Inflammatory macrophage treated with lipopolysaccharide for 1 hour (primary cell): Measurements from ENCODE around the gene FBL.
"Not testable (repeated sequence)": the region's sequence is repeated elsewhere in the genome, so short reads cannot be mapped to it uniquely, and the experiment has no call there.

Source experiments
- DNase-seq, 2 donors: peaks; one replicate each; pipeline ENCODE4 v3.0.0-alpha.2; 2020 to 2022

FBL gene

DNA sequence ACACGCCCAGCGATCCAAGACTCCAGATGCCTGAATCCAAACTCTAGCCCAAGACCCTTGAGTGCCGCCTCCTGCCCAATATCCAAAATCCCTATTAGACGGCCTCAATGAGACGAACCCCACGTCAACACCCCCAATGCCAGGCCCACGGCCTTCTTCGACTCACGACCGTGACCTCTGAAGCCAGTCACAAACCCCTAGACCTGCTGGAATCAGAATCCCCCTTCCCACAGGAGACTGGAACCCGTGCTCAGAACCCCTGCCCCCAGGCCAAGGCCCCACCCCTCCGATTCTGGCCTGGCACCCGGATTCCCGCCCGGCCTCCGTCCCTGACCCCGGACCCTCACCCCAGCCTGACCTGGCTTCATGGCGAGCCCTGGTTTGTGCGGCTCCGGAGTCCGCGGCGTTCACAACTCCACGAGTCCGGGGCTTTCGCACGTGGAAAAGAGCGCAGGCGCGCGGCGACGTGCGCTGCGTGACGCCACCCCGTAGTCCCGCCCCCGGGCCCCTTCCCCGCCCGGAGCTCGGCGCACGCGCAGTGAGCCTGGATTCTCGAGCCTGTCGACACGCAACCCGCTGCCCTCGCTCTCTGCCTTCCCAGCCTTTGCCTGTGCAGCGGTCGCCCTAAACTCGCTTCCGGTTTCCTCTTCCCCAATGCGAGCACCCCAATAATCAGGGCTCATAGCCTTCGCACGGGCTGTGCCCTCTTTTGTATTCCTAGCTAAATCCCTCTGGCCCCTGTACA lies at the start of gene FBL:
TSS of gene FBL (minus strand) at position 447 of the 745 bp plus-strand sequence. CDS start at position 368, 79 bp downstream.
- peak; percentile 87 to 98 for DNase-seq

DNA sequence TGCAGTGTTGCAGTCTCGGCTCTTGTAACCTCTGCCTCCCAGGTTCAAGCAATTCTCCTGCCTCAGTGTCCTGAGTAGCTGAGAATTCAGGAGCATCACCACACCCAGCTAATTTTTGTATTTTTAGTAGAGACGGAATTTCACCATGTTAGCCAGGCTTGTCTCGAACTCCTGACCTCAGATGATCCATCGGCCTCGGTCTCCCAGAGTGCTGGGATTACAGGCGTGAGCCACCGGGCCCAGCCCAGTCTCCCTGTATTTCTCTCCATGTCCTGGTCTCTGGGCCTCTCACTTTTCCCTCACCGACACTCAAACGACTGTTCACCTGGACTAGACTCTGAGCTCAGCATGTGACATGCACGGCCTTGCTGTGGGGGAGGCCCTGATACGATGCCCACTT lies 48.9 kb upstream of the FBL start:
- not testable (repeated sequence) for DNase-seq

DNA sequence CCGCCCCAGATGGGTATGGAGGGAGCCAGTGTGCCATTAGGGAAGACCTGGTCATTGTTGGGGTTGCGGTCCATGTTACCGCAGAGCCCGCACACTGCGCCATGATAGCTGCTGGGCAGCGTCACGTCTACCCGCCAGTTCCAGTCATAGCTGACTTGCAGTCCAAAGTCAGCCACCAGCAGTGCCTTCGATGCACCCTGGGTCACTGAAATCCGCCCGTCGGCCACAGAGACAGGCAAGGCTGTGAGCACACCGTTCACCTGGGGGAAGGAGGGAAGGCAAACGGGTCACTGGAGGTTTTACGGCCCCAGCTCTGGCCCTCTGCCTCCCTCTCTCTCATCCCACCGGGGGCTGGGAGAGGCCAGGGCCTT lies 48.0 kb upstream of the FBL start:
- not testable (repeated sequence) for DNase-seq

DNA sequence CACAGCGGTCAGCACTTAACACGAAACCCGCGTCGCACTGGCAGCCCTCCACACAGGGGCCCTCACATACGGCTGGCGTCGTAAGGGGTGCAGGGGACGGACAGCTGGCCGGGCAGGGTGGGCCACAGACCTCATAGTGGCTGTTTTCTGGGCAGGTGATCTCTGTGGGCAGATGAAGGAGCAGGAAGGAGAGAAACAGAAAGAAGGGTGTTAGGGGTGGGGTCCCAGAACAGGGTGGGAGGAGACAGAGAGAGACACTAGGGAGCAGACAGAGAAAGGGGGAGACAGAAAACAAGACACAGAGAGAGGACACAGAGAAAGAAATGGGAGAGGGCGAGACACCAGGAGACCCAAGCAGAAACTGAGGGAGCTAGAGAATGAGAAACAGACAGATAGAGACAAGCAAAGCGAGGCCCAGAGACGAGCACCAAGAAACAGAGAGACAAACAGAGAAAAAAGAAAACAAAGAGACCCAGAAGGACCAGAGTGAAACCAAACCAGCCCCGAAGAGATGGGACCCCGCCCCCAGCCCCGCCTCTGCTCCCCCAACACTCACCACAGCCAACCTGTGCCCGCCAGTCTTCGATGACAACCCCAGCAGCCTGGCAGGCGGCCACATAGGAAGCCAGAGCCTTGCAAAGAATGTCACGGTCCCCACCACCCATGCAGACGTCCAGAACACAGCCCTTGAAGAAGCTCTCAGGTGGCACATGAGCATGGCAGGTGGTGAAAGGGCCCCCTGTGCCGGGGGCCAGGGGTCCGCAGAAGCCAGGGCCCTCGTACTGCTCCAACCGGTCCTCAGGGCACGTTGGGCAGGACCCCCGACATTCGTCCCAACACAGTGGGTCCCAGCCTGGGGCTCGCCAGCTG lies 47.4 kb upstream of the FBL start:
- not testable (repeated sequence) for DNase-seq

DNA sequence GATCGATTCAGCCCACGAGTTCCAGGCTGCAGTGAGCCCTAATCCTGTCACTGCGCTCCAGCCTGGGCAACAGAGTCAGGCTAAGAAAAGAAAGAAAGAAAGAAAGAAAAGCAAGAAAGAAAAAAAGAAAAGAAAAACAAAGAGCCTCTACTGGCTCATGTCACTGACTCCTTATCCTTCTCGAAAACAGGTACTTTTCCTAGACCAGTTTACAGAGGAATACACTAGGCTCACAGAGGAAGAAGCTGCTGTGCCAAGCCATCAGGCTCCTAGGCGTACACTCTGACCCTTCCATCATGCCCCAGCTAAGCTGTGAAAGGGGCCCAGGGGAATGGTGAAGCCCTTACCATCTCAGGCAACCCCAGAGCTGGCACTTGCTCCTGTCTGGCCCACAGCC lies 46.3 kb upstream of the FBL start:
- not testable (repeated sequence) for DNase-seq

DNA sequence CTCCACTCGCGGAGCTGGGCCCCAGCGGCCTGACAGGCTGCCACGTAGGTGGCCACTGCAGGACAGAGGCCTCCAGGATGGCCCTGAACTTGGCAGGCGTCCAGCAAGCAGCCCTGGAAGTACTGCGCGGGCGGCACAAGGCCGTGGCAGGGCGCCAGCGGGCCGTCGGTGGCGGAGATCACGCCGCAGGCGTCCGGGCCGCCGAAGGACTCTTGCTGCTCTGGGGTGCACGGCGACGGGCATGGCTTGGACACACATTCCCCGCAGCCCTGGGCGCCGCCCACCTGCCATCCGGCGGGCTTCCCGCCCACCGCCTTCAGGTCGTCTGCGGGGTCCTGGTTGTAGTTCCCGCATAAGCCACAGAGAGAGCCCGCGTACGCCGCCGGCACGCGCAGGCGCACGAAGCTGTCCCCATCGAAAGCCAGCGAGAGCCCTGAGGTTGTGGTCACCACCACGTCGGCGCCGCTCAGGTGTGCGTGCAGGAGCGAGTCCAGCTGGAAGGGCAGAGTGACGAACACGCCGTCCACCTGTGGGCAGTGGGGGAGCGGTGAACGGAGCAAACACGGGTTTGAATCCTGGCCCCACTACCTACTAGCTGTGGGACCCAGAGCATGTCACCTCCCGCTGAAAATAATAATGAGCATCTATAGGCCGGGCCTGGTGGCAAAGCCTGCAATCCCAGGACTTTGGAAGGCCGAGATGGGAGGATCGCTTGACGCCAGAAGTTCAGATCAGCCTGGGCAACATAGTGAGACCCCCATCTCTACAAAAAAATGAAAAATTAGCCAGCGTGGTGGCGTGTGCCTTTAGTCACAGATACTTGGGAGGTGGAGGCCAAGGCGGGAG lies 45.7 kb upstream of the FBL start:
- DNase-seq = not testable (repeated sequence)

DNA sequence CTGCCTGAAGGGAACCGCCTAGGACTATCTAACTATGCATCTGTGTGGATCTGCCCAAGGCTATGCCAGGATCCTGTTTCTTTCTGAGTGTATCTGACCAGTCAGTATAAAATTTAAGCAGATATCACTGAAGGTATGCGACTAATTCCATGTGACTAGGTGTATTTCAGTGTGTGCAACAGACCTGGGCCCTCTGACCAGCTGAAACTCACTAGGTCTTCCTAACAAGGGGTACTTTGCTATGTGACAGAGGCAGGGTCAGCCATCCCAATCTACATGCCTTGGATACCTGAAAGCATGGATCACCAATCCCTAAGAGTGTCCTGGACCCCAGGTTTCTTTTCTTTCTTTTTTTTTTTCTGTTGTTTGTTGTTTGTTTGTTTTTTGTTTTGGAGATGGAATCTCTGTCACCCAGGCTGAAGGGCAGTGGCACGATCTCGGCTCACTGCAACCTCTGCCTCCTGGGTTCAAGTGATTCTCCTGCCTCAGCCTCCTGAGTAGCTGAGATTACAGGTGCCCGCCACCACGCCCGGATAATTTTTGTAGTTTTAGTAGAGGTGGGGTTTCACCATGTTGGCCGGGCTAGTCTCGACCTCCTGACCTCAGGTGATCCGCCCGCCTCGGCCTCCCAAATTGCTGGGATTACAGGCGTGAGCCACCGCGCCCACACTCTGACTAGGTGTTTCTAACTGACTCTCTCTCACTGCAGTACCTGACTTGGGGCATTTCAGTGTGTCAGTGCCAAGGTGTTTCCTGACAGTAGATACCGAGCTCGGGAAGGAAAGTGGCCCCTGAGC lies 44.8 kb upstream of the FBL start:
- no peak for DNase-seq

DNA sequence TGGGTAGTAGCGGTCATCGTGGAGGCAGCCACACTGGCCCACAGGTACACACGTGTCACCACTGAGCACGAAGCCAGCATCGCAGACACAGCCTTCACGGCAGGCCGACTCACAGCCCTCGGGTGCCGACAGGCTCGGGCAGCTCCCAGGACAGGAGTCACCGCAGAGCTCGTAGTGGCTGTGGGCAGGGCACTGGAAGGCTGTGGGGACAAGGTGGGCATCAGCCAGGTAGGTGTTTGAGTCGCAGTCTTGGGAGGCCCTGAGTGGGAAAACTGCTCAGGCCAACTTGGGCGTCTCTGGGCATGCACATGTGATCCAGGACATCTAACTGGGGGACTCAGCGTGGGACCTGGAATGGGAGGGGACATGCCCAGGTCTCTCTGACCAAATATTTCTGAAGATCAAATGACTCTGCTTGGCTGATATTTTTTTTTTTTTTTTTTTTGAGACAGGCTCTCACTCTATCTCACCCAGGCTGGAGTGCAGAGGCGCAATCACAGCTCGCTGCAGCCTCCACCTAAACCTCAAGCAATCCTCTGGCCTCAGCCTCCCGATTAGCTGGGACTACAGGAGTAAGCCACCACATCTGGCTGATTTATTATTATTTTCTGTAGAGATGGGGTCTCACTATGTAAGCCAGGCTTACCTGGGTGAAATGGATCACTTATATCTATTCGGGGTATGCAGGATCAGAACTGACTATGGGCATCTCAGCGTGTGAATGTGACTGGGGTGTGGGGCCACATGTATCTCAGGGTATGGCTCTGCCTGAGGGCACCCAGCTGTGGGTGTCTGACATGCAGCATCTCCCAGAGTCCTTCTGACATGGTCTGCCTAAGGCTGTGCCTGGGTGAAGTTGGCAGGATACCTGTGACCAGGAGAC lies 43.9 kb upstream of the FBL start:
- not testable (repeated sequence) for DNase-seq

DNA sequence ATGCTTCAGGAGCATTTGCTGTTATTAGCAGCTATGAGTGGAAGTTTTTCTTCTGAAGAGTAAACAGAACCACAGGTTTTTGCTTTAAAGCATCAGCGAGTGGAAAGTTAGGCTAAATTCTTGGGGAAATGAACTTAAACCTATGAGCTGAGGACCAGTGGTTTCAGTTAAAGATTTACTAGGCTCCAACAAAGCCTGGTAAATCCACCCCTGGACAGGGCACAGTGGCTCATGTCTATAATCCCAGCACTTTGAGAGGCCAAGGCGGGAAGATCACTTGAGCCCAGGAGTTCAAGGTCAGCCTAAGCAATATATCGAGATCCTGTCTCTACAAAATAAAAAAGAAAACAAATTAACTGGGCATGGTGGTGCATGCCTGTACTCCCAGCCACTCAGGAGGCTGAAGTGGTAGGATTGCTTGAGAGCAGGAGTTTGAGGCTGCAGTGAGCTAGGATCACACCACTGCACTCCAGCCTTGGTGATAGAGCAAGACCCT lies 41.3 kb upstream of the FBL start:
- not testable (repeated sequence) for DNase-seq

DNA sequence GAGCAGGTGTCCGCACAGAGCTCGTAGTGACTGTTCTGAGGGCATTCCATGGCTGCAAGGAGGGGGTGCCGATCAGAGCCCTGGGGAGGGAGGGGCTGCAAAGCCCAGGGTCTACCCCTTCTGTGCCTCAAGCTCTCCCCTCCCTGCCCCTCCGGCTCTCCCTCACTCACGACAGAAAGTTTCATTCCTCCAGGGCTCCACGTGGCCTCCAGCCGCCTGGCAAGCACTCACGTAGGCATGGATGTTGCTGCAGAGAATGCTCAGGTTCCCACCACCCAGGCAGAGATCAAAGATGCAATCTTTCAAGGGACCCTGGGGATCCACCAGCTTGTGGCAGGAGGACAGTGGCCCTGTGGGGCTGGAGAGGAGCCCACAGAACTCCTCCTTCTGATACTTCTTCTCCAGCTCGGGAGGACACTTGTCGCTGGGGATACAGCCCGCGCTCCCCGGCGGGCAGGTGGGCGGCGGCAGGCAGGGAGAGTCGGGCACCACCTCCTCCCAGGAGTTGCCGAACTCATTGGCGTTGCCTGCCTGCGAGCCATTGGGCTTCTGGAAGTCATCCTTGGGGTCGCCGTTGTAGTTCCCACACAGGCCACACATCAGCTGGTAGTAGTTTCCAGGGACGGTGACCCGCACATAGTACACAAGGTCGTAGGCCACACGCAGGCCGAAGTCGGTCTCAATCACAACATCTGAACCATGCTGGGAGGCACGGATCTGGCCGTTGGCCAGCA lies 39.8 kb upstream of the FBL start:
- not testable (repeated sequence) for DNase-seq

DNA sequence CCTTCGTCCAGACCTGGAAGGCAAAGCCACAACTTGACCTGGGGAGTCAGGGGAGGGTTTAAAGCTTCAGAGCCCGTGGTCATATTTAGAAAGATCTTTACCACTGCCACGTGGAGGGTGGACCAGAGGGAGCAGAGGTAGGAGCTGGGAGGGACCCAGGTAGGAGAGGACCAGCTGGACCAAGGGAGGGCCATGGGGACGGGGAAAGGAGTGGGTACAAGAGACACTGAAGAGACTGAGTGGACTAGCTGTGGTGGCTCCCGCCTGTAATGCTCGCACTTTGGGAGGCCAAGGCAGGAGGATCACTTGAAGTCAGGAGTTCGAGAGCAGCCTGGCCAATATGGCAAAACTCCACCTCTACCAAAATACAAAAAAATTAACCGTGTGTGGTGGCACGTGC lies 38.5 kb upstream of the FBL start:
- not testable (repeated sequence) for DNase-seq

DNA sequence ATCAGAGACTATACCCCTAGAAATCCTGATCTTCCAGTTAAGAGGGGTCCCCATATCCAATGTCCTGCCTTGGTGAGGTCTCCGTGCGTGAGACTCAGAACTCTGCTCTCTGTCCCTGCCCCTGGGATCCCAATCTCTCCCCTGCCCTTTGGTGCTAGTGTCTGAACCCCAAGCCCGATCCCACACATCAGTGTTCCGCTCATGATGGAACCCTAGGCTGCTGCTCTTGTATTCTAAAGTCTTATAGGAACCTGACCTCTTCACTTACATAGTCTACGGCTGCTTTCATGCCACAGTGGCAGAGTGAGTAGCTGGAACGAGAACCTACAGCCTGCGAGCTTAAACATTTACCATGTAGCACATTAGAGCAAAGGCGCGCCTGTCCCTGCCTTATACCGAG lies 36.5 kb upstream of the FBL start:
- DNase-seq = not testable (repeated sequence)

DNA sequence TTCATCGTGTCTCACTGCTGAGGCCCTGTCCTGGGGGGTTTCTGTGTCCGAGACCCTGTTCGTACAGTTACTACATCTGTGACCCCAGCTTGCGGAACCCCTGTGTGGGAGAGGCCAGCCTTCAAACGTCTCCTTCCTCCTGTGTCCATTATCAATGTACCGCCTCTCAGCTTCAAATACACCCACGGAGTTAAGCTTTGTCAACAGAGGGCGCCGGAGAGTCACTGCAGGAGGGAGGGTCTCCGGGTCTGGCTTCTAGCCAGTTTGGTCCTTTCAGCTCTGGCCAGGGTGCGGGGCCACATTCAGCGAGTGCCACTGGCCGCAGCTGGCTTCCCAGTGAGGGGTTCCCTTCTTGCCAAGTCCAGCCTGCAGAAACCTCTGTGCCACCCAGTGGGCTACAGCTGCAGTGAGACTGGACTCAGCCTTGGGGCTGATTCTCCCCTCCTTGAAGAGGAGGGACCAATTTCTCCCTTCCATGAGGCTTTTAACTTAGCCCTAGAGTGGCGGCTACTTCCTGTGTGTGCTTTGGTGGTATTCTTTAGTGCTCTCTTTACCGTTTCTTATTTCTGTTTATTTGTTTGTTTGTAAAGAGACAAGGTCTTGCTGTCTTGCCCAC lies 35.4 kb upstream of the FBL start:
- peak; percentile 36 to 75 for DNase-seq

DNA sequence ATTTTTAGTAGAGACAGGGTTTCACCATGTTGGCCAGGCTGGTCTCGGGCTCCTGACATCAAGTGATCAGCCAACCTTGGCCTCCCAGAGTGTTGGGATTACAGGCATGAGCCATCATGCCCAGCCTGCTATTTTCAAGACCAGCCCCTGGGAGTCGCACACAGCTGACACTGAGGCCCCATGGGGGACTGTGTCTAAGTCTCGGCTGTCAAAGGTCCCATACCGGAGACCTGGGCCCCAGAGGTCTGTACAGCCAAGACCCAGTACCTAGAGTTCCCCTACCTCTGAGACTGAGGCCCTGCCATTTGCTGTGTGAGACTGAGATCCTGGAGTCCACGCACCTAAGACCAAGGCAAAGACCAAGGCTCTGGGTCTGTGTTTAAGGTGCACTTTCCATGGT lies 34.1 kb upstream of the FBL start:
- not testable (repeated sequence) for DNase-seq

DNA sequence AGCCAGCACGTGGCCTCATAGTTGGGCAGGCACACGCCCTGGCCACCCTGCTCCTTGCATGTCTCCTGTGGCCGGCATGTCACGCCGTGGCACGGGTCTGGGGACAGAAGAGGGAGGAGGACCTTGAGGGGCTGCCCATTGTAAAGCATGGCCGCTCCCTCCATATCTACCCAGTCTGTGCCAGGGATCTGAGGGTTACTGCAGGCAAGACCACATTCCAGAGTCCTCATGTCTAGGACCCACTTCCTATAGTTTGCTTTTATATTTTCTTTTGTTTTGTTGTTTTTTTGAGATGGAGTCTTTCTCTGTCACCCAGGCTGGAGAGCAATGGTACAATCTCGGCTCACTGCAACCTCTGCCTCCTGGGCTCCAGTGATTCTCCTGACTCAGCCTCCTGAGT lies 33.6 kb upstream of the FBL start:
- DNase-seq = not testable (repeated sequence)

DNA sequence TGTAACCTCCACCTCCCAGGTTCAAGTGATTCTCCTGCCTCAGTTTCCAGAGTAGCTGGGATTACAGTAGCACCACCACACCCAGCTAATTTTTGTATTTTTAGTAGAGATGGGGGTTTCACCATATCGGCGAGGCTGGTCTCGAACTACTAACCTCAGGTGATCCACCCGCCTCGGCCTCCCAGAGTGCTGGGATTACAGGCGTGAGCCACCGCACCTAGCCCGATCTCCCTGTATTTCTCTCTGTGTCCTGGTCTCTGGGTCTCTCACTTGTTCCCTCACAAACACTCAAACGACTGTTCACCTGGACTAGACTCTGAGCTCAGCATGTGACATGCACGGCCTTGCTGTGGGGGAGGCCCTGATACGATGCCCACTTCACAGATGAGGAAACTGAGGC lies 32.7 kb upstream of the FBL start:
- DNase-seq = not testable (repeated sequence)

DNA sequence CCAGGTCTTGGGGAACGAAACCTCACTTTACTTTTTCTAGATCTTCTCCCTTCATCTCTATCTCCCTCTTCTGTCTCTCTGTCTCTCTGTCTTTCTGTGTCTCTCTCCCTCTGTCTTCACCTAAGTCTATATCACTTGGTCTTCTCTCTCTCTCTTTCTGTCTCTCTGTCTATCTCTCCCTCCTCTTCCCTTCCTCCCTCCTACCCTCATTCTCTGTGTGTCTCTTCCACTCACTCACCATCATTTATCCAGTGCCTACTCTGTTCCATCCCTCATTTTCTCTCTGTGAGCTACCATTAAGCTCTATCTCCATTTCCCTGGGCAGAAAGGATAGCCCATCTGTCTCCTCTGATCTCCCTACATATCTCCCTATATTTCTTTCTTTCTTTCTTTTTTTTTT lies 32.2 kb upstream of the FBL start:
- DNase-seq = no peak

DNA sequence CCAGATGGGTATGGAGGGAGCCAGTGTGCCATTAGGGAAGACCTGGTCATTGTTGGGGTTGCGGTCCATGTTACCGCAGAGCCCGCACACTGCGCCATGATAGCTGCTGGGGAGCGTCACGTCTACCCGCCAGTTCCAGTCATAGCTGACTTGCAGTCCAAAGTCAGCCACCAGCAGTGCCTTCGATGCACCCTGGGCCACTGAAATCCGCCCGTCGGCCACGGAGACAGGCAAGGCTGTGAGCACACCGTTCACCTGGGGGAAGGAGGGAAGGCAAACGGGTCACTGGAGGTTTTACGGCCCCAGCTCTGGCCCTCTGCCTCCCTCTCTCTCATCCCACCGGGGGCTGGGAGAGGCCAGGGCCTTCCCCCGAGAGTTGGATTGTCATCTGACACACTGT lies 31.8 kb upstream of the FBL start:
- DNase-seq = not testable (repeated sequence)

DNA sequence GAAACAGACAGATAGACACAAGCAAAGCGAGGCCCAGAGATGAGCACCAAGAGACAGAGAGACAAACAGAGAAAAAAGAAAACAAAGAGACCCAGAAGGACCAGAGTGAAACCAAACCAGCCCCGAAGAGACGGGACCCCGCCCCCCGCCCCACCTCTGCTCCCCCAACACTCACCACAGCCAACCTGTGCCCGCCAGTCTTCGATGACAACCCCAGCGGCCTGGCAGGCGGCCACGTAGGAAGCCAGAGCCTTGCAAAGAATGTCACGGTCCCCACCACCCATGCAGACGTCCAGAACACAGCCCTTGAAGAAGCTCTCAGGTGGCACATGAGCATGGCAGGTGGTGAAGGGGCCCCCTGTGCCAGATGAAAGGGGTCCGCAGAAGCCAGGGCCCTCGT lies 31.3 kb upstream of the FBL start:
- not testable (repeated sequence) for DNase-seq

DNA sequence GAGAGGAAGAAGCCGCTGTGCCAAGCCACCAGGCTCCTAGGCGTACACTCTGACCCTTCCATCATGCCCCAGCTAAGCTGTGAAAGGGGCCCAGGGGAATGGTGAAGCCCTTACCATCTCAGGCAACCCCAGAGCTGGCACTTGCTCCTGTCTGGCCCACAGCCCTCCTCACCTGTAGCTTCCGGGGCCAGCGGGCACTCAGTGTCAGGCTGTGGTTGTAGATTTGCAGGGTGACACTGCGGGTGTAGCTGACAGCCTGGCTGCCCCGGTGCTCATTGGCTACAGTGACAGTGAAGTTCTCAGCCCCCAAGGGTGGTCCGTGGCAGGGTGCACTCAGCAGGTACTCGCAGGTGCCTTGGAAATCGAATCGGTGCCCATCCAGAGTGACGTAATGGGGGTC lies 30.3 kb upstream of the FBL start:
- DNase-seq = not testable (repeated sequence)
